Measurements from ENCODE around the gene PC. TPM values are rescaled to one million over a fixed set of nuclear protein-coding genes. Genes with fewer than 3 reads are reported as not detected.

The PC gene
- total and polyA plus RNA-seq, 9 of the 15 experiments (the other 6 are each of a cell fraction or from before 2014, with no cell fraction given) = 0.94 to 38.0 (median 8.7) TPM

- TF ChIP-seq DPF2 (IDR thresholded peaks at IDR 0.05) = peak; percentile 30; the same call in 1 of the 2 replicates
- peak; percentile 13 for TF ChIP-seq TAF1 (IDR thresholded peaks at IDR 0.05; ENCODE audit: control insufficient read depth, extremely low read depth, insufficient read depth, low read length, severe bottlenecking)
- TF ChIP-seq USF1 (CRISPR knock-in tag; IDR thresholded peaks at IDR 0.05) = no peak
- no peak for TF ChIP-seq EGR1 (conservative IDR thresholded peaks at IDR 0.05)
- TF ChIP-seq LEF1 (IDR thresholded peaks at IDR 0.05) = 0 out of 2 replicates have a peak, but pooled peaks have one; percentile 32
- 0 out of 2 replicates have a peak, but pooled peaks have one; percentile 45 for TF ChIP-seq SPI1 (IDR thresholded peaks at IDR 0.05; ENCODE audit: borderline replicate concordance, low read depth, low read length)
- no peak for TF ChIP-seq ZNF274 (IDR thresholded peaks at IDR 0.05; ENCODE audit: borderline replicate concordance, low read depth, low read length)
- TF ChIP-seq ZNF217 (CRISPR knock-in tag; IDR thresholded peaks at IDR 0.05) = no peak
- TF ChIP-seq ZNF354B (CRISPR knock-in tag; IDR thresholded peaks at IDR 0.05) = peak; percentile 9; the same call in 1 of the 2 replicates
- TF ChIP-seq ZNF23 (CRISPR knock-in tag; IDR thresholded peaks at IDR 0.05) = no peak
- 0 out of 2 replicates have a peak, but pooled peaks have one; percentile 9 for TF ChIP-seq CREB3 (tag; conservative IDR thresholded peaks at IDR 0.05; ENCODE audit: low read depth)
- TF ChIP-seq ZBTB1 (CRISPR knock-in tag; IDR thresholded peaks at IDR 0.05; ENCODE audit: borderline replicate concordance, low read depth) = no peak
- TF ChIP-seq NCOA1 (IDR thresholded peaks at IDR 0.05; ENCODE audit: low read depth) = 0 out of 2 replicates have a peak, but pooled peaks have one; percentile 6
- peak; percentile 82 for TF ChIP-seq MAFG (tag; conservative IDR thresholded peaks at IDR 0.05)
- TF ChIP-seq KDM2B (CRISPR knock-in tag; IDR thresholded peaks at IDR 0.05) = no peak
- peak; percentile 26; the same call in 1 of the 2 replicates for TF ChIP-seq VEZF1 (CRISPR knock-in tag; IDR thresholded peaks at IDR 0.05)
- peak; percentile 27; the same call in 1 of the 2 replicates for TF ChIP-seq L3MBTL2 (IDR thresholded peaks at IDR 0.05)
- TF ChIP-seq SMAD1 (IDR thresholded peaks at IDR 0.05; ENCODE audit: low read depth, low read length, partially characterized antibody) = peak; percentile 17
- no peak for TF ChIP-seq SIN3B (IDR thresholded peaks at IDR 0.05; ENCODE audit: low read depth)
- no peak for TF ChIP-seq CHD4 (IDR thresholded peaks at IDR 0.05; ENCODE audit: insufficient read depth, insufficient replicate concordance, low read depth, low read length, poor library complexity, severe bottlenecking)
- peak; percentile 85 for TF ChIP-seq ZBTB33 (CRISPR knock-in tag; IDR thresholded peaks at IDR 0.05)
Measured at GRCh38 chr11:66920978-66921784, 37.0 kb downstream of the PC start (continued).
